H1 (cell line): ENCODE results near the gene SH3D19. TPM values are rescaled to one million over a fixed set of nuclear protein-coding genes. Genes with fewer than 3 reads are reported as not detected.

Experiments
- EP300 ChIP-seq, 2 experiments: IDR thresholded peaks; 1 replicate in 1 of 2; 2 replicates in 1 of 2; pipeline ENCODE4 v1.6.1; 2011 to 2012; ENCODE audit warnings: low read depth in 2 of 2, low read length in 2 of 2, mild to moderate bottlenecking in 2 of 2, borderline replicate concordance in 1 of 2, inconsistent platforms in 1 of 2, moderate library complexity in 1 of 2
- polyA plus RNA-seq, 7 experiments: library from polyadenylated mRNA; depleted of rRNA in 3 of 7; stranded (reverse) in 5 of 7; unstranded in 2 of 7; fragments of >200 nt in 5 of 7; fragments of 200-250 nt in 2 of 7; gene quantifications; 1 replicate in 5 of 7; 2 replicates in 1 of 7; 4 replicates in 1 of 7; pipeline versions ENCODE4 v1.2.1 to v1.2.3, GENCODE V29; 2011 to 2013; ENCODE audit warnings: missing spikeins in 2 of 7, mixed read lengths in 2 of 7
- total RNA-seq: library from RNA; stranded (reverse); fragmentation: NEBNext Ultra II Directional; extraction: Animal tissue kit (Norgen Biotek cat#: 25700); gene quantifications from 2 replicates; pipeline ENCODE4 v1.2.1, GENCODE V29; 2021
- TF ChIP-seq, protein P1 (sequence below): IDR thresholded peaks from 2 replicates; pipeline ENCODE4 v1.6.1; 2011; ENCODE audit warnings: low read length, improper control_type of control experiment

The SH3D19 gene
- total and polyA plus RNA-seq, 2 of the 8 experiments (the other 6 are each of a cell fraction or from before 2014, with no cell fraction given), result 11.7 to 51.3 TPM

- TF ChIP-seq, protein P1, sequence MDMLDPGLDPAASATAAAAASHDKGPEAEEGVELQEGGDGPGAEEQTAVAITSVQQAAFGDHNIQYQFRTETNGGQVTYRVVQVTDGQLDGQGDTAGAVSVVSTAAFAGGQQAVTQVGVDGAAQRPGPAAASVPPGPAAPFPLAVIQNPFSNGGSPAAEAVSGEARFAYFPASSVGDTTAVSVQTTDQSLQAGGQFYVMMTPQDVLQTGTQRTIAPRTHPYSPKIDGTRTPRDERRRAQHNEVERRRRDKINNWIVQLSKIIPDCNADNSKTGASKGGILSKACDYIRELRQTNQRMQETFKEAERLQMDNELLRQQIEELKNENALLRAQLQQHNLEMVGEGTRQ, result no peak
- no peak for TF ChIP-seq EP300 (IDR thresholded peaks at IDR 0.05; ENCODE audit: borderline replicate concordance in 1 of 2, low read depth in 2 of 2, low read length in 2 of 2)
Measured at GRCh38 chr4:151218343-151218742, 107.1 kb downstream of the SH3D19 start (continued).
